ENCODE results near the gene AUH. TPM values are rescaled to one million over a fixed set of nuclear protein-coding genes. Genes with fewer than 3 reads are reported as not detected.

AUH gene
- total and polyA plus RNA-seq, 9 of the 15 experiments (the other 6 are each of a cell fraction or from before 2014, with no cell fraction given), result 3.4 to 29.0 (median 10.1) TPM

DNA sequence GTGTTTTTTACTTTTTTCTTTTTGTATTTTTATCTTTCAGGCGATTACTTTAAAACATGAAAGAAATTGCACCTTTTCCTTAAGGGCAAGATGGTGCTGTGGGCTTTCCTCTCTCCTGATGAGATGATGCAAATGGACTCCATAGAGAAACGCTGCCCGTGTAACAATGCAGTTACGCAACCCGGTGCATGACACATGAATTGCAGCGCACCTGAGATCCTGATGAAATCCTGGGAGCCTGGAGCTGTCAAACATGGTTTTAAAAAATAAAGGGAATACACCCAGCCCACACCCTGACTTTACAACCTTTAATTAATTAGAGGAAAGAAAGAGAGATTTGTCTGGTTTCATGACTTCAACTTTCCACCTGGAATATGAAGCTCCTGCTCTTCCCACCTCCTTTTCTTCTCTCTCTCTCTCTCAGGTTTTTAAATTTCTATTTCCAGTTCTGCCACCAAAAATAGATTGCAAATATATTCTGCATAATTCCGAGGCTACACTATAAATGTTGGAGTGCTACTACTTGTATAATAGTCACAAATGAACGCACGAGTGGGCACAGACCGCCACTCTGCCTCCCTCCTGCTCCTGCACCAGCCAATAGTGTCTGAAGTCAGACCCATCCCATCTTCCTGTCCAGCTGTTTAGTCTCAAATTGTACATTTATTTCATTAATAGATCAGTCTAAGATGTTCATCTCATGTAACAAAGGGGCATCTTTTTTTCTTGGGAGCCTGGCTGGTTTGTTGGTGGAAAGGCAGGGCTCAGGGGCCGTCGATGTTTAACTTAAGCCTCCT is 179.1 kb downstream of the AUH start:
- peak; percentile 48; the same call in 1 of the 3 replicates for ATAC-seq
- Histone ChIP-seq H3K9me3 (replicated peaks; ENCODE audit: control insufficient read depth, insufficient read depth, low read depth, low read length) (no peaks in the 10 kb centered on the region), H3K27me3 (ENCODE audit: control insufficient read depth in 2 of 2, insufficient read depth in 2 of 2, low read length in 2 of 2) (no peaks in the 10 kb centered on the region), H3K36me3 (ENCODE audit: control insufficient read depth, insufficient read depth, low read length) (no peaks in the 10 kb centered on the region), H3K4me3 (no peak overlapping the region), H3K4me2 (ENCODE audit: insufficient read depth, low read length) (no peak overlapping the region), H2AFZ (ENCODE audit: low read depth, low read length) (no peak overlapping the region; the same call in 1 of the 2 replicates), H3K4me1 (replicated peaks in 1 of 2; ENCODE audit: control insufficient read depth in 2 of 2, insufficient read depth in 2 of 2, low read length in 2 of 2) (peaks cover 17 to 19% of the 10 kb centered on the region in 2 experiments; a peak in 4 of 5 replicates), H3K79me2 (ENCODE audit: control insufficient read depth, insufficient read depth, low read length) (no peaks in the 10 kb centered on the region), H3K27ac (ENCODE audit: extremely low read depth, low read depth, low read length) (no peak overlapping the region), H3K9ac (ENCODE audit: insufficient read depth in 1 of 2, low read depth in 2 of 2, low read length in 2 of 2) (no peak overlapping the region), H4K20me1 (replicated peaks; ENCODE audit: control insufficient read depth, insufficient read depth, low read length) (no peaks in the 10 kb centered on the region), H3K9me1 (ENCODE audit: control insufficient read depth, insufficient read depth, low read length) (no peaks in the 10 kb centered on the region)
- intact Hi-C loops (cut with micrococcal nuclease), result no loop called here
- in situ Hi-C loops (cut with MboI), result no loop called here
- CTCF ChIA-PET (ENCODE audit: low intra/inter-chr PET ratio), result no interaction called here
- POLR2A ChIA-PET, result interaction anchor here (1.1 kb wide), 1 partner anchor 10 kb away, joined by 4 read pairs; no protein-coding TSS in a partner anchor
- no peak for FAIRE-seq
- 60% methylated on average over 12 of the region's 12 CpGs for WGBS (ENCODE audit: insufficient coverage, low coverage, missing lambda C conversion rate)
- no TSS peak for BruUV-seq (replicated peaks)
- DNase-seq (ENCODE audit: extremely low read depth in 1 of 4, low spot score in 3 of 4), result no peak
- peak; percentile 20; the same call in 1 of the 2 replicates for TF ChIP-seq REST (IDR thresholded peaks at IDR 0.05; ENCODE audit: borderline replicate concordance)
- no peak for TF ChIP-seq REST (CRISPR knock-in tag; IDR thresholded peaks at IDR 0.05; ENCODE audit: low read depth)
- TF ChIP-seq ZEB2 (IDR thresholded peaks at IDR 0.05), result 0 out of 2 replicates have a peak, but pooled peaks have one; percentile 21
- peak; percentile 76 for TF ChIP-seq ATF3 (IDR thresholded peaks at IDR 0.05)
- TF ChIP-seq ATF3 (CRISPR knock-in tag; conservative IDR thresholded peaks at IDR 0.05), result no peak
- TF ChIP-seq ARID1B (IDR thresholded peaks at IDR 0.05), result 0 out of 2 replicates have a peak, but pooled peaks have one; percentile 1
- TF ChIP-seq JUND (IDR thresholded peaks at IDR 0.05; ENCODE audit: borderline replicate concordance, low read depth, low read length), result peak; percentile 17; the same call in 1 of the 2 replicates
- no peak for TF ChIP-seq JUND (tag; IDR thresholded peaks at IDR 0.05; ENCODE audit: borderline replicate concordance, low read depth, low read length)
- TF ChIP-seq CEBPB (tag; IDR thresholded peaks at IDR 0.05), result peak; percentile 95
- 0 out of 2 replicates have a peak, but pooled peaks have one; percentile 20 for TF ChIP-seq FOSL1 (tag; conservative IDR thresholded peaks at IDR 0.05)
- TF ChIP-seq E2F4 (CRISPR knock-in tag; IDR thresholded peaks at IDR 0.05; ENCODE audit: low read depth), result no peak
- no peak for TF ChIP-seq KDM2B (CRISPR knock-in tag; IDR thresholded peaks at IDR 0.05)

Data from K562 (cell line).